ENCODE results near the gene STIM1. TPM values are rescaled to one million over a fixed set of nuclear protein-coding genes. Genes with fewer than 3 reads are reported as not detected.

Gene STIM1
- total RNA-seq, 1 experiment from 2014 or later, result 15.2 TPM

- Histone ChIP-seq H2BK15ac (ENCODE audit: low read depth, low read length) (no peak overlapping the region), H2BK12ac (ENCODE audit: insufficient read length, low read depth, low read length) (no peak overlapping the region), H3K27me3 (ENCODE audit: insufficient read depth, low read length) (no peaks in the 10 kb centered on the region), H4K5ac (ENCODE audit: insufficient read length, low read depth, low read length) (no peak overlapping the region), H3K27ac (ENCODE audit: insufficient read length, low read depth, low read length) (no peak overlapping the region), H3K4me2 (ENCODE audit: insufficient read depth, insufficient read length, low read length) (no peak overlapping the region), H3K79me2 (ENCODE audit: insufficient read depth, low read length) (no peaks in the 10 kb centered on the region), H3K14ac (ENCODE audit: insufficient read depth, low read length) (no peak overlapping the region), H4K91ac (ENCODE audit: insufficient read length, low read depth, low read length) (no peak overlapping the region), H3K18ac (ENCODE audit: insufficient read length, low read depth, low read length) (no peak overlapping the region), H3T11ph (ENCODE audit: low read length) (no peak overlapping the region), H3K23ac (ENCODE audit: insufficient read length, low read depth, low read length) (no peak overlapping the region), H3K9me3 (ENCODE audit: control insufficient read depth, low read depth, low read length) (no peaks in the 10 kb centered on the region), H2AFZ (ENCODE audit: low read length) (no peak overlapping the region), H4K20me1 (ENCODE audit: control insufficient read depth, insufficient read depth, insufficient read length) (no peaks in the 10 kb centered on the region), H4K8ac (replicated peaks; ENCODE audit: insufficient read length, low read depth, low read length) (no peak overlapping the region), H3K79me1 (ENCODE audit: insufficient read depth, low read depth, low read length, poor library complexity, severe bottlenecking) (no peaks in the 10 kb centered on the region), H3K9ac (ENCODE audit: extremely low read depth, insufficient read length, low read length) (no peak overlapping the region), H3K4ac (ENCODE audit: low read depth, low read length) (no peak overlapping the region), H3K56ac (ENCODE audit: insufficient read length, low read depth, low read length) (no peak overlapping the region), H2BK20ac (ENCODE audit: low read depth, low read length, poor library complexity, severe bottlenecking) (no peak overlapping the region), H2BK120ac (ENCODE audit: low read depth, low read length, poor library complexity, severe bottlenecking) (no peak overlapping the region), H2AK5ac (ENCODE audit: insufficient read length, low read length) (no peak overlapping the region), H3K4me1 (ENCODE audit: insufficient read depth, low read length) (no peaks in the 10 kb centered on the region; the same call in 1 of the 2 replicates), H2BK5ac (ENCODE audit: insufficient read length, low read length) (no peak overlapping the region), H3K23me2 (ENCODE audit: insufficient read length, low read depth, low read length, poor library complexity, severe bottlenecking) (no peaks in the 10 kb centered on the region)
- H3K36me3 Mint-ChIP-seq (ENCODE audit: insufficient read depth in 1 of 3, low read depth in 3 of 3), result no peaks in the 10 kb centered on the region
- H3K27ac Mint-ChIP-seq, result peak overlapping the region in 1 of 3 experiments; percentile 21; a peak in 1 of 7 replicates
- peaks cover 7 to 11% of the 10 kb centered on the region in 2 experiments for H3K4me1 Mint-ChIP-seq
- H3K9me3 Mint-ChIP-seq, result no peaks in the 10 kb centered on the region
- H3K4me3 Mint-ChIP-seq, result no peak overlapping the region
- TF ChIP-seq CTCF (conservative IDR thresholded peaks at IDR 0.05), result no peak
- H3K27me3 Mint-ChIP-seq (ENCODE audit: low read depth), result no peaks in the 10 kb centered on the region
- DNase-seq, result no peak
- no CpG with 5 or more reads among the region's 2 CpGs for WGBS (ENCODE audit: extremely low coverage, insufficient read length, low lambda C conversion rate)
Measured at GRCh38 chr11:3946455-3947017, 91.1 kb downstream of the STIM1 start.

Data from H9 (cell line).